NCI-H524 (cell line): ENCODE data around the gene ARHGAP12.
A peak's percentile ranks its signal among the peaks of the same experiment; 100 is the strongest.

ENCODE experiments used
- DNase-seq, 2 experiments: peaks; one replicate each; lab custom pipeline; 2025; lab: John Stamatoyannopoulos, UW

Gene ARHGAP12

GRCh38 chr10:31822616-31823318, 105.9 kb downstream of the ARHGAP12 start:
- no peak for DNase-seq

GRCh38 chr10:31822150-31822549, 106.5 kb downstream of the ARHGAP12 start:
- DNase-seq: no peak

DNA sequence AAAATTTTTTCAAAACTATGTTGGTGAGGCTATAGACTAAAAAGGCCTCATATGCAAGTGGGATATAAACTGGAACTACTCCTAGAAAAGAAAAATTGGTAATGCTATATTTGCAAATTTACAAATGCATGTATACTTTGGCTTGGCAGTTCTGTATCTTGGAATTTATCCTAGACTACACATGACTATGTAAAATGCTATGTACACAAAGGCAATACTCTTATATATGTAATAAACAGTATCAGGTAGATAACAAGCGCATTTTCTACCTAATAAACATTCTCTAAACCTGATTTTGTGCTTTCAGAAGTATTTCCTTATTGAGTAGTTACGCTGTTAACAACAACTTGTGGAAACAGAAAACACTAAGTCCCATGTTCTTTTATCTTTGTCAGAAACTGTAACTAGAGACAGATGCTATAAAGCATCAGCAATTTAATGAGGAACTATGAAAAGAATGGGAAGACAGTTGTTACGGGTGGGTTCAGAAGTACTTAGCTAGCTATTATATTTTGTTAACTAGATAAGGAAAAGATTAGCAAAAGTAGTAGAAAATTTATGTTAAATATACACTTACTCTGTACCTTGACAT, 107.8 kb downstream of the ARHGAP12 start:
- no peak for DNase-seq

DNA sequence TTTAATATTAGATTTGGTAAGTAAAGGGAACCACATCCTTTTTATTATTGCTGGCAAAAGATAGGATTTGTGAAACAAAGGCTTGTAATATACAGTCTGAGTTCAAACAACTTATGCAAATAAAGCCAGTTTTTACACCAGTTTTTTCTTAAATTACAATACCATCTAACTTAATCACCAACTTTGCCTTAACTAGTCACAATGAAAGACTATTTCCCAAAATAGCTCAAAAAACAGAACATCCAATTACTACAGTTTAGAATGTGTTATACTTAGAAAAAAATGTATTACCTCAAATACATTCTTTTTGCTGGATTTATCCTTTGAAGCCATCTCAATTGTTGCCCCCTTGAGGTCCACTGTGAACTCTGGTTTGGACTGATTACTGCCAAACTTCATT, 108.5 kb downstream of the ARHGAP12 start:
- DNase-seq: no peak

- peak in 1 of 2 experiments; percentile 0 for DNase-seq
Observed at GRCh38 chr10:31819391-31819820, 109.2 kb downstream of the ARHGAP12 start.

DNA sequence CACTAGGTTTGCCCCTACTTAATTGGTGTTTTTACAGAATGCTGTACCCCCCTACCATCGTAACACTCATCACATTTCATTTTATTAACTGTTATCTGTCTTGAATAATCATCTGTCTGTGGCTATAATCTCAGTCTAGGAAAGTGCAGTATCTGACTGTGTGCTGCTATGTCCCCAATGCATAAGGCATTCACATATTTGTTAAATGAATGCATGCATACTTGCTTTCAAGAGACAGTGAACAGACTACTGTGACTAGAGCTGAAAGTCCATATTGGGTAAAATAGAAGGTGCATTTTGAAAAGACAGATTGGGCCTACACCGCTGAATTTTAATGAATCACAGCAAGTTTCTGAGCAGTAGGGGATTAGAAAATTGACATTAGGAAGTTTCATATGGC, 112.3 kb downstream of the ARHGAP12 start:
- DNase-seq: no peak

DNA sequence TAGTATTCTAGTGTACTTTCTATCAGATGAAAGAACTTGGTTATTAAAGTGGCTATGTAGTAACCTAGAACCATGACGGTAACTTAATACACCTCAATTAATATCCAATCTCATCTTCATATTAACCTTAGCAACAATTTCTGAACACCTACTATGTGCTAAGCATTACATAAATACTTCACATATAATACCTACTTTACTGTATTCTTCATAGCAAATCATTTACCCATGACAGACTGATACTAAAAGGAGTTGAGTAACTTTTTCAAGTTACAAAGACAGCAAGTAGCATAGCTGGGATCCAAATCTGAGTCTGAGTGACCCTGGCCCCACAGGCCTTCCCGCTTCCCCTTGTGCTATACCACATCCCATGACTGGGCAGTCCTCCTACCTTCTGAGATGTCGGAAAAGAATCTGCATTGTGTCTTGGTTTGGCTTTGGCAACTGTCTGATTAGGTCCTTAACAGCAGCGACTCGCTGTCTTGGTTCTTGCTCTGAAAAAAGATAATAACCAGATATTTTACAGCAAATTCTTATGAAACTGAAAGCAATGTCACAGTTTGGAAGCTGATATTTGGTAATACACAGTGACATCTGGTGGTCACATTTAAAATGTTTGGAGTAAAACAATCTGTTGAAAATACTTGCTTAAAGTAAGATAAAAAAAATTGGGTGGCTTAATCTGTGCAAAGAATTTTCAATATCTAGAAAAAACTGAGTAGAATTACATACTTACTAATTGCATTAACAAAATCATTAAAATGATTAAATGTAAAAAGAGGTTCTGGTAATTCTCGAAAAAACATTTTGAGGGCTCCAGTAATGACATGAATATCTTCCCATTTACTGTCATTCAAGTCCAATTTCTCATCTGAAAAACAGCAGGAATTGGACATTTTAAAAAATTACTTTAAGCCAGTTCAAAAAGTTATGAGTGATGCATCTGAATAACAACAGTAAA, 120.1 kb downstream of the ARHGAP12 start:
- DNase-seq: peak in 1 of 2 experiments; percentile 41

- DNase-seq: no peak
Observed at GRCh38 chr10:31804352-31804810, 124.2 kb downstream of the ARHGAP12 start.

DNA sequence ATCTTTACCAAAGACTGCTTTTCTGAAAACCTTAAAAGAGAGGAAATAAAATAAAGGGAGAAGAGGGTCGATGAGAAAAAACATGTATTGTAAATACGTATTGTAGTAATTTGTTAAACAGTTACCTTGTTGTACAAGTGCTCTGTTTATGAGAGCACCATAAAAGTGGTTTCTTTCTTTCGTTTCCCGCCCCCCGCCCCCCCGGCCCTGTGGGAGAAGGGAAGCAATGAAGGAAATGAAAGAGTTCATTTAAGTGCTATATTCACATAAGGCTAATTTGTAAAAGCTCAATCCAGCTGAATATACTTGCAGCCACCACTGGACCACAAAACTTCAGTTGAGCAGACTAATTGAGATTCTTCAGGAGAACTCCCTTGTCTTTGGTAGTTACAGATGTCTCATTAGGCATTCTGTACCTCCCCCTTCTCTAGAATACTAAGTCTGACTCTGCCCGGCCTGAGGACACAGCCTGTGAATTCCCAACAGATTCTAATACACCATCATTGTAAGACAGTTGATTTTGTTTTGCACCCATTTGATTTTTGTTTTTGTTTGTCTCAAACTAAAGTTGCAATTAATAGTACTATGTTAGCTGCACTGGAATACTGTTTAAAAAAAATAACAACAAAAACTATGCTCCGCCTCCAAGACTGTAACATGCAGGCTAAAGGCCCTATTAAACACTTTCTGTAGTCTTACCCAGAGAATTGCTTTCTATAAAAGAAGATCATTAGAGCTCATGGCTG, 124.9 kb downstream of the ARHGAP12 start:
- no peak for DNase-seq

DNA sequence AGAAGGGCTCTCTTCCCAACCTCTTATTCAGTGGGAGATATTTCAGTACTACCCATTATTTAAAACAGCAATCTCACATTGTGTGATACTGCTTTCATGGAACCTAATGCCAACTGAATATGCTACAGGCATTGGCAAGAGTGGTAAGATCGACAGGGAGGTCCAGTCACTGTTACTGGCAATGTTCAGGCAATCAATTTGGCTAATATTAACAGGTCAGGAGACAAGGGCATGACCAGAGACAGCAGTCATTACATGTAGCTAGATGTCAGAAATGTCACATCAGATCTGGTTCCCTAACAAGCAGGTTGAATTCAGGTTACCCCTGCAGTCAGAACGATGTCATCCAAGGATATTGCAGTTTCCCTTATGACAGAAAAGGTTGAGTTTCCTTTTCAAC, 129.4 kb downstream of the ARHGAP12 start:
- no peak for DNase-seq

- DNase-seq: no peak
Observed at GRCh38 chr10:31792745-31793144, 135.9 kb downstream of the ARHGAP12 start.

DNA sequence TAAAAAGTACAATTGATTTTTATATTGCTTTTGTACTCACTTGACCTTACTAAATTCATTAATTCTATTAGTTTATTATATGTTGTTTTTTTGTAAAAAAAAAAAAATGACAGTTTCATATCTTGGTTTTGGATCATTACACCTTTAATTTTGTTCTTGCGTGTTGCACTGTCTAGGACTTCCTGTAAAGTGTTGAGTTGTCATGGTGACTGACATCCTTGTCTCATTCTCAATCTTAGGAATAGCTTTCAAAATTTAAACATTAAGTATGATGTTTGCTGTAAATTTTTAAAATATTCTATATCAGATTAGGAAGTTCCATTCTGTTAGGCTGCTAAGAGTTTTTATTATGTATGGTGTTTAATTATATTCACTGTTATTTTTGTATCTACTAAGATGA, 139.1 kb downstream of the ARHGAP12 start:
- DNase-seq: no peak

- no peak for DNase-seq
Observed at GRCh38 chr10:31782701-31783100, 145.9 kb downstream of the ARHGAP12 start.

DNA sequence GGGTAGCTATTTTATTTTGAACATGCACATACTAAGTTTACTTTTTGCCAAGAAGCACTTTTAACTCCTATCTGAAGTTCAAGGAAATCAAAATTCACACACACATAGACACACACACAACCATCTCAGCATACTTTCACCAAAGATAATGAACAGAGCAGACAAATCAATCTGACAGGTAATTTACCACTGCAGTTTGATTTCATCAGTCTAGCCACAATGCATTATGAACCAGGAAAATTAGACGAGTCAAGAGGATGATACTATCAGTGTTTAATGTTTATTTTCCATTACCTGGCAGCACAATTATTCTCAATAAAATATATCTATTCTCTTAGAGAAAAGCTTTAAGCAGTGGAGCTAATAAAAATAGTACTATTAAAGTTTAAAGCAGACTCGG, 147.9 kb downstream of the ARHGAP12 start:
- no peak for DNase-seq

GRCh38 chr10:31778627-31779026, 150.0 kb downstream of the ARHGAP12 start:
- no peak for DNase-seq

GRCh38 chr10:31776159-31776558, 152.5 kb downstream of the ARHGAP12 start:
- no peak for DNase-seq

- DNase-seq: no peak
Observed at GRCh38 chr10:31774928-31775650, 153.5 kb downstream of the ARHGAP12 start.

- peak in 1 of 2 experiments; percentile 51 for DNase-seq
Observed at GRCh38 chr10:31774299-31774900, 154.2 kb downstream of the ARHGAP12 start.

DNA sequence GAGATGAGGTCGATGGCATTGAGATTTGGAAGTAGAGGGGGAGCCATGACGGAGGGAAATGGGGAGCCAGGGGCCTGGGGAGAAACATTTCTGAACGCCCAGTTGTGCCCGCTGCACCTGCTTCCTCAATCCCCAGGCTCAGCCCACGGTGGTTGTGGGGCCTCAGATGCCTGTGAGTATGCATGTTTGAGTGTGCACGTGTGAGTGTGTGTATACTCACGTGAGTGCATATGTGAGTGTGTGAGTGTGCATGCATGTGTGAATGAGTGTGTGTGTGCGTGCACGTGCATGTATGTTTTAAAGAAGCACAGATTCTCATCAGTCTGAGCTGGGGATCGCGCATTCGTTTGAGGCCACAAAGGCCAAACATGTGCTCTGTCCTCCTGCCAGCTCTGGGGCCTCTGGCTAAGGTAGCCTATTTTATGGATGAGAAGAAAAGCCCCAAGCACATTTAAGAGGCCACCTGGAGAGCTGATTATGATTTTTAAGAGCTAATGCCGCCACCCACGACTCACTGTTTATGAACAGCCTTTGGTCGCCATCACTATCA, 154.8 kb downstream of the ARHGAP12 start:
- peak; percentile 29 to 51 for DNase-seq

DNA sequence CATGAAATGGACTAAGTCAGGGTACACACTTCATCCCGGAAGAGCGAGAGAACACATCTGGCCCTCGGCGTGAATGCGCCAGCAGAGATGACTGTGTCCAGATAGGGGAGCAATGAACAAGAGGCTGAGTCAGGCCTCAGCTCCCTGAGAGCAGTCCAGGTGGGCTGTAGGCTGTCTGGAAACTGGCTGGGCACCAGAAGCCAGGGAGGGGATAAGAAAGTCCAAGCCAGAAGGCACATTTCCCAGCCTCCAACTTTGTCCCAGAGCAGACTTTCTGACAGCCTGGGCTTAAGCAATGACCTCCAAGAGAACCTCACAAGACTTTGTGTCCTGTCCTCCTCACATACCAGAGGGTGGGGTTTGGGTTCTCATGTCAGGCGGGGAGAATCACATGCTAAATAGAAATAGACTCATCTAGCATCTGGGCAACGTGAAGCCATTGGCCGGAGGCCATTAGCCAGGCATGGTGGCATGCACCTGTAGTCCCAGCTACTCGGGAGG, 157.2 kb downstream of the ARHGAP12 start:
- no peak for DNase-seq
